ENCODE results near the gene CARD14. TPM values are rescaled to one million over a fixed set of nuclear protein-coding genes. Genes with fewer than 3 reads are reported as not detected.

Gene CARD14
- total and polyA plus RNA-seq, 2 of the 13 experiments (the other 11 are each of a cell fraction or from before 2014, with no cell fraction given): 0.11 TPM; not detected in 1

GRCh38 chr17:80124351-80124981 lies 45.4 kb upstream of the CARD14 start:
- no TSS peak for BruUV-seq (replicated peaks)
- POLR2A ChIA-PET: interaction anchor here (0.6 to 1.9 kb wide), 14 partner anchors 9 to 137 kb away, joined by 3 to 18 read pairs (median 4); partner anchors contain the start of genes GAA, SGSH and SLC26A11
- Histone ChIP-seq H3K27me3 (ENCODE audit: control insufficient read depth in 1 of 2, insufficient read depth in 2 of 2, low read length in 2 of 2) (no peaks in the 10 kb centered on the region; a peak in 2 of 5 replicates), H3K4me1 (ENCODE audit: insufficient read depth, low read length) (peaks cover 20% of the 10 kb centered on the region), H3K27ac (ENCODE audit: extremely low read length, insufficient read depth, low read length) (no peak overlapping the region), H4K20me1 (ENCODE audit: insufficient read depth, low read length) (no peaks in the 10 kb centered on the region), H3K4me3 (replicated peaks in 1 of 3; ENCODE audit: insufficient read depth in 1 of 3, low read depth in 2 of 3, low read length in 3 of 3) (peak overlapping the region in 1 of 3 experiments; percentile 0; a peak in 1 of 6 replicates), H3K9me3 (ENCODE audit: low read length) (no peaks in the 10 kb centered on the region), H3K9ac (ENCODE audit: insufficient read depth, low read depth, low read length) (no peak overlapping the region), H3K4me2 (ENCODE audit: low read depth, low read length) (peak overlapping the region; percentile 53), H2AFZ (ENCODE audit: low read length) (no peak overlapping the region), H3K79me2 (ENCODE audit: insufficient read depth, low read length) (no peaks in the 10 kb centered on the region), H3K36me3 (replicated peaks in 1 of 2; ENCODE audit: control insufficient read depth in 1 of 2, insufficient read depth in 2 of 2, low read length in 2 of 2) (no peaks in the 10 kb centered on the region)
- intact Hi-C loops (cut with micrococcal nuclease; ENCODE audit: unreplicated experiment): loop anchor here (1.0 to 2.0 kb wide), 2 partner anchors 42 to 118 kb away; no protein-coding TSS in a partner anchor
- CTCF ChIA-PET (ENCODE audit: low intra/inter-chr PET ratio, low total read pairs): interaction anchor here (1.2 to 1.7 kb wide), 3 partner anchors 42 to 119 kb away, joined by 5 to 13 read pairs (median 7); no protein-coding TSS in a partner anchor
- ATAC-seq (peak; percentile 95), FAIRE-seq (peak; percentile 92), DNase-seq (ENCODE audit: low spot score) (peak; percentile 75)
- in situ Hi-C loops (cut with HindIII; ENCODE audit: extremely low pct_ligation_motif_present, low pct_unique_long_range_greater_than_20kb): loop anchor here (5.0 kb wide), 1 partner anchor 117 kb away; no protein-coding TSS in a partner anchor
- WGBS (ENCODE audit: low lambda C conversion rate): 43% methylated on average over 15 of the region's 15 CpGs
- TF ChIP-seq SRY (CRISPR knock-in tag; IDR thresholded peaks at IDR 0.05) (no peak), ARID4A (CRISPR knock-in tag; IDR thresholded peaks at IDR 0.05; ENCODE audit: borderline replicate concordance) (peak; percentile 42; the same call in 1 of the 2 replicates), MAX (IDR thresholded peaks at IDR 0.05) (peak; percentile 14), ATAD3A (CRISPR knock-in tag; IDR thresholded peaks at IDR 0.05) (no peak), ZNF232 (CRISPR knock-in tag; IDR thresholded peaks at IDR 0.05; ENCODE audit: borderline replicate concordance) (no peak; the same call in 1 of the 2 replicates), PITX1 (CRISPR knock-in tag; IDR thresholded peaks at IDR 0.05) (peak; percentile 49; the same call in 1 of the 2 replicates), ZNF687 (CRISPR knock-in tag; IDR thresholded peaks at IDR 0.05) (peak; percentile 52), SOX13 (IDR thresholded peaks at IDR 0.05) (no peak), SOX13 (CRISPR knock-in tag; conservative IDR thresholded peaks at IDR 0.05 in 1 of 2, IDR thresholded peaks at IDR 0.05 in 1 of 2) (0 out of 4 replicates have a peak, but pooled peaks of 1 of the 2 experiments have one; percentile 15), WIZ (CRISPR knock-in tag; IDR thresholded peaks at IDR 0.05) (0 out of 2 replicates have a peak, but pooled peaks have one; percentile 11), ZMYM3 (CRISPR knock-in tag; IDR thresholded peaks at IDR 0.05) (0 out of 2 replicates have a peak, but pooled peaks have one; percentile 13), RNF2 (conservative IDR thresholded peaks at IDR 0.05; ENCODE audit: low read depth) (no peak), ZNF441 (CRISPR knock-in tag; IDR thresholded peaks at IDR 0.05; ENCODE audit: borderline replicate concordance) (no peak), LCORL (IDR thresholded peaks at IDR 0.05) (no peak), LCORL (CRISPR knock-in tag; IDR thresholded peaks at IDR 0.05) (0 out of 2 replicates have a peak, but pooled peaks have one; percentile 31), PHF21A (CRISPR knock-in tag; IDR thresholded peaks at IDR 0.05) (0 out of 2 replicates have a peak, but pooled peaks have one; percentile 19)
